Motor neuron (in vitro differentiated cells): ENCODE data around the gene MORN3. TPM values are rescaled to one million over a fixed set of nuclear protein-coding genes. Genes with fewer than 3 reads are reported as not detected.

Experiments
- ATAC-seq, 8 experiments: fragments of 200-7000 bp; cut with Tn5 transposase; replicated peaks in 6 of 8; 2 replicates each; pipeline ENCODE4 v1.8.0; 2021; ENCODE audit warnings: mild to moderate bottlenecking in 8 of 8, moderate library complexity in 8 of 8
- H3K27ac ChIP-seq, 2 donors: fragments of 250-450 bp; sonication (Bioruptor Pico); 2 replicates each; pipeline ENCODE4 v1.9.0; 2021; ENCODE audit warnings: antibody characterized with exemption in 2 of 2, mild to moderate bottlenecking in 2 of 2, moderate library complexity in 1 of 2
- H3K4me1 ChIP-seq, 2 donors: fragments of 250-450 bp; sonication (Bioruptor Pico); replicated peaks in 1 of 2; 2 replicates each; pipeline ENCODE4 v1.6.1; 2021; ENCODE audit warnings: antibody characterized with exemption in 2 of 2, mild to moderate bottlenecking in 2 of 2, moderate library complexity in 1 of 2
- H3K4me3 ChIP-seq, 5 donors: fragments of 250-450 bp; sonication (Bioruptor Pico); 2 replicates each; pipeline ENCODE4 v1.9.0; 2021; ENCODE audit warnings: antibody characterized with exemption in 5 of 5, mild to moderate bottlenecking in 5 of 5, moderate library complexity in 4 of 5
- WGBS, 10 experiments: fragments of 450-650 bp; shearing (Covaris generic); methylation state at CpG; one replicate each; pipeline ENCODE4 v1.0.0; 2022; 5-methylcytosine and 5-hydroxymethylcytosine counted together
- in situ Hi-C, 9 experiments: fragments of 400-800 bp; cut with MboI; loops; one replicate each; pipeline ENCODE4 v1.15.0; 2021; ENCODE audit warnings: low sequenced_read_pairs in 9 of 9, low pct_unique_long_range_greater_than_20kb in 2 of 9; ENCODE audit not compliant: unreplicated experiment in 9 of 9
- total RNA-seq, 8 experiments: library from RNA; unstranded; fragments of 300-600 nt; gene quantifications; 2 replicates each; pipeline versions ENCODE4 v1.2.3 to v1.2.4, GENCODE V29; 2022

MORN3 gene
- total RNA-seq, 8 experiments from 2014 or later = 0.25 to 1.9 (median 0.70) TPM

DNA sequence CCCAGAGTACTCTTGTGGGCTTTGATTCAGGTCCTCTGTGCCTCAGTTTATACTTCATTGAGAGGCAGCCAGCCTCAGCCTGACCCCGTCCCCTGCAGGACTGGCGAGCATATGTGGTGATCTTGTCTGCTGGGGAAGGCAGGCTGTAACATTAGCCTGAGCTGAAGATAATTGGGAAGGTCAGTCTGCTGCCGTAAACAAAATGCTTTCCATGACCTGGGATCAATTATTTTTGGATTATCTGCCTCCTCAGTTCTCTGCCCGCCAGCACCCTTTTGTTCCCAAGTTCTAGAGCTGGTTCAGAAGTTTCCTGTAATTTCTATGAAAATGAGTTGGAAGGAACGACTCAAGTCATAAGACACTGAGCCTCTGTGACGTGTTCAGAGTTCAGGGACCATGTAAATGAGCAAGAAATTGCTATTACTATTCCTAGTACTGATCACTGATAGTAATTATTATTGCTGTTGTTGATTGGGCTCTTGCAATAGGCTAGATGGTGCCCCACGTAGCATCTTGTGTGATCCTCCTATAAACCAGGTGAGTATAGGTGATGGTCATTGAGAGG is 38.6 kb downstream of the MORN3 start:
- no peak for ATAC-seq
- in situ Hi-C loops = no loop called here
- 54 to 100% (median 82%) methylated on average over 1 to 5 of the region's 7 CpGs; no CpG with 5 or more reads in 2 of the 10 experiments for WGBS, 10 experiments
- peaks cover 0 to 25% of the 10 kb centered on the region in 2 donors for H3K4me1 ChIP-seq
- no peak overlapping the region for H3K27ac ChIP-seq
- no peak overlapping the region for H3K4me3 ChIP-seq

DNA sequence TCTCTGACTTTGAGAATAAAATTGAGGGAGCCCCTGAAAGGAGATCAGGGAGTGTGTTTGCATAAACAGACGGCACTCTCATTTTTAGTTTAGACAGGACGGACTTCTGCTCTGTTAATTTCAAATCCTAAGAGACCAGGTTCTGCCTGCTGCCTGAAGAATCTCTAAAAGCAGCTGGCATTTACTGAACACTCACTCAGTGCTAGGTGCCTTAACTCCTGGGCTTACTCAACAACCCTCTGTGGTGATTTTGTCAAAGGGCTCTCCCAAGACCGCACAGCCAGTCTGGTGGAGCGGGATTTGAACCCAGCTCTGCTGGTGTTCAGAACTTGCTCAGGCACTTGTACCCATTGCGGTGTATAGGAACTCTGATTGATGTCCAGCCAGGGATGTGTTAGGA is 40.9 kb downstream of the MORN3 start:
- Histone ChIP-seq H3K4me3 (no peak overlapping the region), H3K4me1 (peaks cover 2 to 30% of the 10 kb centered on the region in 2 donors), H3K27ac (no peak overlapping the region)
- WGBS, 10 experiments = 20 to 100% (median 85%) methylated on average over 1 to 5 of the region's 5 CpGs; no CpG with 5 or more reads in 1 of the 10 experiments
- in situ Hi-C loops = no loop called here
- no peak for ATAC-seq

DNA sequence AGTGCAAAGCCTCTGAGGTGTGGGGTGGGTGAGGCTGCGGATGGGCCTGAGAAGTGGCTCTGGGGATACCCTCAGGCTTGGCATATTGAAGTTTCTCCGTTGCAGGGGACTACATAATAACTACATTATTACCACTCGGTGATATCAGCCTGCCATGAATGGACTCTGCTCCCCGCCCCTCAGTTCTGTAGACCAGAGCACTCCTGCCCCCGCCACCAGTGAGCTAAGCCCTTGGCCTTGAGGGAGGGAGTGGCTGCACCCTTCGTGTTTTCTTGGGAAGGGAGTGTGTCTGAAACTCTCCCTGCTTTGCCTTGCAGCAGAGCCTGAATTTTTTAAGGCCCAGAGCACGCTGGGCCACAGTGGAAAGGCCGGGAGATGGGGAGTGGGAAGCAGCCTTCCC is 41.4 kb downstream of the MORN3 start:
- in situ Hi-C loops = no loop called here
- H3K4me3 ChIP-seq = peak overlapping the region in 3 of 5 donors; percentile 49 to 65 (median 53)
- ATAC-seq = peak in 3 of 8 experiments; percentile 1 to 20 (median 1)
- H3K27ac ChIP-seq = no peak overlapping the region
- H3K4me1 ChIP-seq = peaks cover 2 to 25% of the 10 kb centered on the region in 2 donors
- 0 to 20% (median 16%) methylated on average over 1 to 5 of the region's 8 CpGs; no CpG with 5 or more reads in 7 of the 10 experiments for WGBS, 10 experiments

DNA sequence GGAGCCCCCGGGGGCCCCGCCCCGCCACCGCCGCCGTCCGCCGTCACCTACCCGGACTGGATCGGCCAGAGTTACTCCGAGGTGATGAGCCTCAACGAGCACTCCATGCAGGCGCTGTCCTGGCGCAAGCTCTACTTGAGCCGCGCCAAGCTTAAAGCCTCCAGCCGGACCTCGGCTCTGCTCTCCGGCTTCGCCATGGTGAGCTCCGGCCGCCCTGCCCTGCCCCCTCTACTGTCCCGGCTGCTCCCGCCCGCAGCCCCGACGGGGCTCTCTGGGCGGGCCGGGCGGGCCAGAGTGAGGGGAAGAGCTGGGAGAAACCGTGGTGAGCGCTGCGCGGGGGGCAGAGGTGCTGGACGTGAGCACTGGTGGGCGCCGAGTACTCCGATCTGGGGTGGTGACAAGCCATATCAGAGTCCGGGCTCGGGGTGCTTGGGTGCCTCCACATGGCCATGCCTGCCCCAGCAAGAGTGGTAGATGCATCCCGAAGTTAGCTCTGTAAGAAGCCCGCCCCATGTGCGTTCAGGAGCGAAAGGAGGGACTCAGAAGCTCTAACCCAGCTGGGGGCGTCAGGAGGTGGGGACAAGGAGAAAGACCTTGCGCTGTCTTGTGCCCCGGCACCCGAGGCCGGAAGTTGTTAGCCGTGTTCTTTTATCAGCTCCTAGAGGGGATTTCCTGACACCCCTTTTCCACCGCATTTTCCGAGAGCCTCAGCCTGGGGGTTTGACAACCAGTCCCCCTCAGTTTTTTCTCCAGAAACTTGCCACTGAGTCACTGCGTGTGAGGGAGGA is 42.4 kb downstream of the MORN3 start:
- peaks cover 2 to 15% of the 10 kb centered on the region in 2 donors for H3K4me1 ChIP-seq
- ATAC-seq = peak; percentile 54 to 69 (median 64)
- peak overlapping the region; percentile 49 to 65 (median 53) for H3K4me3 ChIP-seq
- WGBS, 10 experiments = 0 to 15% (median 2%) methylated on average over 2 to 5 of the region's 53 CpGs; no CpG with 5 or more reads in 6 of the 10 experiments
- H3K27ac ChIP-seq = peak overlapping the region; percentile 58 to 72
- in situ Hi-C loops = no loop called here

DNA sequence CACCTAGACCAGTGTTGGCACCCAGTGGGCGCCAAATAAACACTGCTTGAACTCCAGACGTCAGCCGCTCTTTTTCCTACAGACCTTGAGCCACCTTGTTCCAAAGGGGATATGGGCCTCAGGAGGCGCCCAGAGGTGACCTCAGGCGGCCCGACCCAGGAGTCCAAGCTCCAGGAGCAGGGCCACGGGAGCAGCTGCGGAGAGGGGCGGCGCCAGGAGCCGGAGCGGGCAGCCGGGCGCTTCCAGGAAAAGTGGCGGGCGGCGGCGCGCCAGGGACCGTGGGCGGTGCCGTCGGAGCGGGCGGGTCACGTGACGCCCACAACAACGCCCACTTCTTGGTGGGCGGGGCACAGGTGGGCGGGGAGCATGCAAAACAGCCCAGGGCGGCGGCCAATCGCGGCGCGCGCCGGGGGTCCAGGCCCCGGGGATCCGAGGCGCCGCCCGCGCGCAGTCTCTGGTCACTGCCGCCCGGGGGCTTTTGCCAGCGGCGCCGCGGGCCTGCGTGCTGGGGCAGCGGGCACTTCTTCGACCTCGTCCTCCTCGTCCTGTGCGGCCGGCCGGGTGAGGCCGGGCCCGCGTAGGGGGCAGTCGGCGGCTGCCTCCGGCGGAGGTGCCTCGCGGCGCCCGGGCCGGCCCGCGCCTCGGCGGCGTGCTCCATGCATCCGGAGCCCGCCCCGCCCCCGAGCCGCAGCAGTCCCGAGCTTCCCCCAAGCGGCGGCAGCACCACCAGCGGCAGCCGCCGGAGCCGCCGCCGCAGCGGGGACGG is 43.2 kb downstream of the MORN3 start, which contains the start of gene ORAI1:
Gene ORAI1, plus strand, starts transcription at position 444 of the 766 bp plus-strand sequence.
- ATAC-seq = peak; percentile 69 to 89 (median 82)
- H3K4me3 ChIP-seq = peak within 1 kb of the TSS; percentile 49 to 65 (median 53)
- WGBS, 10 experiments = 0 to 100% methylated on average over 1 of the region's 92 CpGs; no CpG with 5 or more reads in 8 of the 10 experiments
- peak within 1 kb of the TSS; percentile 58 to 72 for H3K27ac ChIP-seq
- in situ Hi-C loops = no loop called here
- H3K4me1 ChIP-seq = peaks cover 2 to 13% of the 10 kb centered on the region in 2 donors

DNA sequence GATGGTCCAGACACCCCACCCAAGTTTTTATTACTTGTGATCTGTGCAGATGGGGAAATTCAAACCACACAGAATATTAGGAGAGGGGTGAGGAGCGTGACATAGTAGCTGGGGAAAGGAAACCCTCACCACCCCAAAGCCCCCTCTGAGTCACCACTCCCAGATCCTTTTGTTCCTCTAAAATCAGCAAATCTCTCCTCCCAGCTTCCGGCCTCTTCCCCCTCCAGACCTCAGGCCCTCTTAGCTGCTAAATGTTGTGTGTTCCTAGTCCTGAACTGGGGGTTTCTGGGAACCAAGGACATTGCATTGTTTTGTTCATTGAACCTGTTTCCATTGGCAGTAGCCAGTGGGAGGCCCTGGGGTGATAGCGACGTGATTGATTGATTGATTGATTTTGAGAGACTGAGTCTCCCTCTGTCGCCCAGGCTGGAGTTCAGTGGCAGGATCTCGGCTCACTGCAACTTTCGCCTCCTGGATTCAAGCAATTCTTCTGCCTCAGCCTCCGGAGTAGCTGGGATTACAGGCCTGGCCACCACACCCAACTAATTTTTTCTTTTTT is 49.0 kb downstream of the MORN3 start:
- no peak overlapping the region for H3K4me3 ChIP-seq
- peaks cover 2 to 9% of the 10 kb centered on the region in 2 donors for H3K4me1 ChIP-seq
- H3K27ac ChIP-seq = no peak overlapping the region
- WGBS, 10 experiments = 40 to 100% (median 85%) methylated on average over 1 to 4 of the region's 8 CpGs; no CpG with 5 or more reads in 4 of the 10 experiments
- in situ Hi-C loops = no loop called here
- ATAC-seq = peak in 2 of 8 experiments; percentile 20 to 23

DNA sequence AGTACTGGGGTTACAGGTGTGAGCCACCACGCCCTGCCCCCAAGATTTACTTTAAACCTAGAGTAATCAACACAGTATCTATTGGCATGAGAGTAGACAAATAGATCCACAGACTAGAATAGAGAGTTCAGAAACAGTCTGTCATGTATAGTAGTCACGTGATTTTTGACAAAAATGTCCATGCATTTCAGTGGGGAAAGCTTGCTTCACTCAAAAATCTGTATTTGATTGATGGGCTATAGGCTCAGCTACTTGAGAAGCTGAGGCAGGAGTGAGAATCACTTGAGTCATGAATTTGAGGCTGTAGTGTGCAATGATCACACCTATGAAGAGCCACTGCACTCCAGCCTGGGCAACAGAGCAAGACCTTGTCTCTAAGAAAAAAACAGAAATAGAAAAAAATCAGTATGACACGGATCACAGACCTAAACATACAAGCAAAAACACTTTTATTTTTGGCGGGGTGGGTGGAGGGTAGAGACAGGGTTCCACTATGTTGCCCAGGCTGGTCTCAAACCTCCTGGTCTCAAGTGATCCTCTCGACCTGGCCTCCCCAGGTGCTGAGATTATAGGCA is 50.7 kb downstream of the MORN3 start:
- in situ Hi-C loops = no loop called here
- Histone ChIP-seq H3K4me3 (no peak overlapping the region), H3K27ac (no peak overlapping the region), H3K4me1 (peaks cover 0 to 6% of the 10 kb centered on the region in 2 donors)
- WGBS, 10 experiments = 33 to 100% (median 79%) methylated on average over 1 to 5 of the region's 5 CpGs
- ATAC-seq = no peak

DNA sequence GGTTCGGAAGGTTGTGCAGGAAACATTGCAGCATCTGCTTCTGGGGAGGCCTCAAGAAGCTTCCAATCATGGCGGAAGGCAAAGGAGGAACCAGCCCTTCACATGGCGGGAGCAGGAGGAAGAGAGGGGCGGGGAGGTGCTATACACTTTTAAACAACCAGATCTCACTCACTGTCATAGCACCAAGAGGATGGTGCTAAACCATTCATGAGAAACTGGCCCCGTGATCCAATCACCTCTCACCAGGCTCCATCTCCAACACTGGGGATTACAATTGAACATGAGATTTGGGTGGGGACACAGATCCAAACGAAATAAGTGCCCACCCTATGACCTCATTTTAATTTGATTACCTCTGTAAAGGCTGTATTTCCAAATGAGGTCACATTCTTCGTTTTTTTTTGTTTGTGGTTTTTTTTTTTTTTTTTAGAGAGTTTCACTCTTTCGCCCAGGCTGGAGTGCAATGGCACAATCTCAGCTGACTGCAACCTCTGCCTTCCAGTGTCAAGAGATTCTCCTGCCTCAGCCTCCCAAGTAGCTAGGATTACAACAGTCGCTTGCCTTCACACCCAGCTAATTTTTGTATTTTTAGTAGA is 54.5 kb downstream of the MORN3 start:
- 51 to 100% (median 84%) methylated on average over 1 to 9 of the region's 9 CpGs for WGBS, 10 experiments
- in situ Hi-C loops = no loop called here
- no peaks in the 10 kb centered on the region for H3K4me1 ChIP-seq
- H3K27ac ChIP-seq = no peak overlapping the region
- no peak overlapping the region for H3K4me3 ChIP-seq
- no peak for ATAC-seq

DNA sequence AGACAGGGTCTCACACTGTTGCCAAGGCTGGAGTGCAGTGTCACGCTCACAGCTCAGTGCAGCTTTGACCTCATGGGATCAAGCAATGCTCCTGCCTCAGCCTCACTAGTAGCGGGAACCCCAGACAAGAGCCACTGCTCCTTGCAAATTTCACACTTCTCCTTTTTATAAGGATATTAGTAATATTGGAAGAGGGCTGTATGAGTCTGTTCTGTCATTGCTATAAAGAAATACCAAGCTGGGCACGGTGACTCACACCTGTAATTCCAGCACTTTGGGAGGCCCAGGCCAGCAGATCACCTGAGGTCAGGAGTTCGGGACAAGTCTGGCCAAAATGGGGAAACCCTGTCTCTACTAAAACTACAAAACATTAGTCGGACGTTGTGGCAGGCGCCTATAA is 56.0 kb downstream of the MORN3 start:
- no peak for ATAC-seq
- no peak overlapping the region for H3K27ac ChIP-seq
- H3K4me1 ChIP-seq = no peaks in the 10 kb centered on the region
- in situ Hi-C loops = no loop called here
- 80 to 100% (median 100%) methylated on average over 1 to 2 of the region's 7 CpGs; no CpG with 5 or more reads in 3 of the 10 experiments for WGBS, 10 experiments
- no peak overlapping the region for H3K4me3 ChIP-seq

DNA sequence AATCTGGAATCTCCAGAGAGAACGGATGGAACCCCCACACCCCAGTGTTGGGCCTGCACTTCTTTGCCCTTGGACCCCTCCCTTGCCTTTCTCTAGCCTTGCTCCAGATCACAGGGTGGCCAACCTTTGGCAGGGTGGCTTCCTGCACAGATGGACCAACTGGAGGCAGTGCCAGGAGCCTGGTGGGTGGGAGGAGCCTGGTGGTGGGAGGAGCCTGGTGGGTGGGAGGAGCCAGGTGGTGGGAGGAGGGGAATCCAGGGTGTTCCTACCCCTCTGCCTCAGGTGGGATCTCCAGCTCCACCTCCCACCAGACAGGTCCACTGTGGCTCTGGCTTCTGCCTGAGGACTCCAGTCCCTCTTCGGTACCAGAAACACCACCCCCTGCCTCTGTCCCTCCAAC is 58.1 kb downstream of the MORN3 start:
- ATAC-seq = peak in 1 of 8 experiments; percentile 26
- Histone ChIP-seq H3K4me3 (no peak overlapping the region), H3K27ac (no peak overlapping the region), H3K4me1 (no peaks in the 10 kb centered on the region)
- 83 to 100% methylated on average over 1 to 2 of the region's 2 CpGs; no CpG with 5 or more reads in 8 of the 10 experiments for WGBS, 10 experiments
- in situ Hi-C loops = no loop called here

DNA sequence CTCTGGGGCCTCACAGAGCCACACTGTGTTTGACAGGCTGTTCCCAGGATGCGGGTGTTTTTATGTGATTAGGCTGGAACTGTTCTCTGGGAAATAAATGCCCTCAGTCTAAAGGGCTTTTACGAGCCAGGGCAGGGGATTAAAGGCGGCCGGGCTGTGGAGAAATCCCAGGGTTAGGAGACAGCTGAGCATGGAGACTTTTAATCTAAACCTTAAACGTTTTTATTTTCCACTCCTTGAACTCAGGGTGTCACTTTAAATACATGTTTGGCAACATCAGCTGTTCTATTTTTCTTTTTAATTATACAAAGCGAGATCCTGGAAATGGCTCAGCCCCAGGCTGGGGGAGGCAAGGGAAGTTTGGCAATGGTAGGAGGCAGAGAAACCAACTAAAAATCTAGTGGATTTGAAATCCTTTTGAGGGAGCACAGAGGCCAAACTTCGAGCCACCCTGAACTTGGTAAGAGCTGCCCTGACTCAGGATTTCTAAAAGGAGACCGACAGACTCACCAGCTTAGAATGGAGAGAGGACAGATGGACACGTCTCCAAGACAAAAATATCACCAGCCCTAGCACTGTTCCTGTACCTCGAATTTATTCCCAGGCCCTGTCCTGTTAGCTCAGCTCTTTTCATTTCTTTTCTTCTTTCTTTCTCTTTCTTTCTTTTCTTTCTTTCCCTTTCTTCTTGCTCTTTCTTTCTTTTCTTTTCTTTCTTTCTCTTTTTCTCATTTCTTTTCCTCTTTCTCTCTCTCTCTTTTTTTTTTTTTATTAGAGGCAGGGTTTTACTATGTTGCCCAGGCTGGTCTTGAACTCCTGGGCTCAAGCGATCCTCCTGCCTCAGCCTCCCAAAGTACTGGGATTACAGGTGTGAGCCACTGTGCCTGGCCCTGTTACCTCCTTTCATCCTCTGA is 59.0 kb downstream of the MORN3 start:
- Histone ChIP-seq H3K4me3 (no peak overlapping the region), H3K4me1 (no peaks in the 10 kb centered on the region), H3K27ac (no peak overlapping the region)
- 15 to 70% (median 53%) methylated on average over 3 to 9 of the region's 11 CpGs for WGBS, 10 experiments
- ATAC-seq = peak in 3 of 8 experiments; percentile 59 to 62 (median 61)
- in situ Hi-C loops = no loop called here
